Ishikawa (cell line): ENCODE results near the gene KLK2.

Experiments used
- CEBPB ChIP-seq: IDR thresholded peaks from 2 replicates; pipeline ENCODE4 v1.6.1; 2012
- EP300 ChIP-seq: IDR thresholded peaks from 2 replicates; pipeline ENCODE4 v1.6.1; 2012; ENCODE audit warnings: borderline replicate concordance
- NFIC ChIP-seq: IDR thresholded peaks from 2 replicates; pipeline ENCODE4 v1.6.1; 2012
- RAD21 ChIP-seq: IDR thresholded peaks from 2 replicates; pipeline ENCODE4 v1.6.1; 2012; ENCODE audit warnings: low read depth
- REST ChIP-seq: IDR thresholded peaks from 2 replicates; pipeline ENCODE4 v1.6.1; 2012; ENCODE audit warnings: low read depth, mild to moderate bottlenecking
- YY1 ChIP-seq: IDR thresholded peaks from 2 replicates; pipeline ENCODE4 v1.6.1; 2012; ENCODE audit warnings: low read depth

- TF ChIP-seq CEBPB (no peak), YY1 (no peak), EP300 (no peak), NFIC (no peak), RAD21 (no peak), REST (no peak)
Observed at GRCh38 chr19:50910722-50911121, 37.5 kb downstream of the KLK2 start.
